ENCODE measurements around the gene PPP1R13L. TPM values are rescaled to one million over a fixed set of nuclear protein-coding genes. Genes with fewer than 3 reads are reported as not detected.

Gene PPP1R13L
- total RNA-seq, 4 donors from 2014 or later = 11.9 to 64.2 (median 35.8) TPM

GRCh38 chr19:45361608-45362007 is 43.3 kb downstream of the PPP1R13L start:
- H3K4me1 ChIP-seq = no peaks in the 10 kb centered on the region
- no peak overlapping the region for H3K4me3 ChIP-seq (replicated peaks in 1 of 3)
- DNase-seq = no peak
- no peak overlapping the region for H3K27ac ChIP-seq
- H3K9me3 ChIP-seq = no peaks in the 10 kb centered on the region
- 88 to 91% methylated on average over 14 of the region's 14 CpGs for WGBS, 2 donors
- TF ChIP-seq CTCF (IDR thresholded peaks at IDR 0.05) = no peak
- intact Hi-C loops (cut with DNase I) = no loop called here
- H3K27me3 ChIP-seq = no peaks in the 10 kb centered on the region
- H3K36me3 ChIP-seq = no peaks in the 10 kb centered on the region

- Histone ChIP-seq H3K36me3 (no peaks in the 10 kb centered on the region), H3K27ac (no peak overlapping the region), H3K9me3 (no peaks in the 10 kb centered on the region), H3K27me3 (no peaks in the 10 kb centered on the region), H3K4me3 (replicated peaks in 1 of 3) (no peak overlapping the region), H3K4me1 (no peaks in the 10 kb centered on the region)
- DNase-seq = no peak
- intact Hi-C loops (cut with DNase I) = no loop called here
- TF ChIP-seq POLR2A (IDR thresholded peaks at IDR 0.05) = no peak
- TF ChIP-seq CTCF (IDR thresholded peaks at IDR 0.05) = no peak
- WGBS, 2 donors = 94 to 96% methylated on average over 4 to 12 of the region's 12 CpGs
Measured at GRCh38 chr19:45358213-45358792, 46.6 kb downstream of the PPP1R13L start.

GRCh38 chr19:45357445-45357783 is 47.5 kb downstream of the PPP1R13L start:
- Histone ChIP-seq H3K4me3 (replicated peaks in 1 of 3) (no peak overlapping the region), H3K27ac (no peak overlapping the region), H3K36me3 (no peaks in the 10 kb centered on the region), H3K4me1 (no peaks in the 10 kb centered on the region), H3K27me3 (no peaks in the 10 kb centered on the region), H3K9me3 (no peaks in the 10 kb centered on the region)
- intact Hi-C loops (cut with DNase I) = no loop called here
- DNase-seq = no peak
- 88 to 95% methylated on average over 11 of the region's 11 CpGs for WGBS, 2 donors
- TF ChIP-seq CTCF (IDR thresholded peaks at IDR 0.05) = no peak
- TF ChIP-seq POLR2A (IDR thresholded peaks at IDR 0.05) = no peak

- DNase-seq = no peak
- TF ChIP-seq CTCF (IDR thresholded peaks at IDR 0.05) (no peak), POLR2A (IDR thresholded peaks at IDR 0.05) (no peak)
- H3K27ac ChIP-seq = no peak overlapping the region
- H3K4me3 ChIP-seq (replicated peaks in 1 of 3) = no peak overlapping the region
- no peaks in the 10 kb centered on the region for H3K9me3 ChIP-seq
- H3K4me1 ChIP-seq = no peaks in the 10 kb centered on the region
- intact Hi-C loops (cut with DNase I) = no loop called here
- no peaks in the 10 kb centered on the region for H3K27me3 ChIP-seq
- 90 to 92% methylated on average over 19 to 20 of the region's 20 CpGs for WGBS, 2 donors
- peaks cover 0 to 4% of the 10 kb centered on the region in 2 donors for H3K36me3 ChIP-seq
Measured at GRCh38 chr19:45356760-45357444, 48.0 kb downstream of the PPP1R13L start.

- TF ChIP-seq CTCF (IDR thresholded peaks at IDR 0.05) = no peak
- no peak for TF ChIP-seq POLR2A (IDR thresholded peaks at IDR 0.05)
- Histone ChIP-seq H3K4me1 (no peaks in the 10 kb centered on the region), H3K9me3 (no peaks in the 10 kb centered on the region), H3K36me3 (peaks cover 3 to 6% of the 10 kb centered on the region in 2 donors), H3K27ac (no peak overlapping the region), H3K4me3 (replicated peaks in 1 of 3) (no peak overlapping the region), H3K27me3 (no peaks in the 10 kb centered on the region)
- 95 to 97% methylated on average over 9 of the region's 9 CpGs for WGBS, 2 donors
- intact Hi-C loops (cut with DNase I) = no loop called here
- DNase-seq = no peak
Measured at GRCh38 chr19:45355910-45356309, 49.0 kb downstream of the PPP1R13L start.
